GM12874 (cell line): ENCODE measurements around the gene XRCC3.

Source experiments
- TF ChIP-seq, protein P1 (sequence below): IDR thresholded peaks from 2 replicates; pipeline ENCODE4 v1.5.1; 2011; ENCODE audit warnings: low read depth, mild to moderate bottlenecking, control low read depth, low read length, moderate library complexity; ENCODE audit not compliant: insufficient read depth

Gene XRCC3

GRCh38 chr14:103737432-103738045 is 22.3 kb upstream of the XRCC3 start:
- TF ChIP-seq, protein P1, sequence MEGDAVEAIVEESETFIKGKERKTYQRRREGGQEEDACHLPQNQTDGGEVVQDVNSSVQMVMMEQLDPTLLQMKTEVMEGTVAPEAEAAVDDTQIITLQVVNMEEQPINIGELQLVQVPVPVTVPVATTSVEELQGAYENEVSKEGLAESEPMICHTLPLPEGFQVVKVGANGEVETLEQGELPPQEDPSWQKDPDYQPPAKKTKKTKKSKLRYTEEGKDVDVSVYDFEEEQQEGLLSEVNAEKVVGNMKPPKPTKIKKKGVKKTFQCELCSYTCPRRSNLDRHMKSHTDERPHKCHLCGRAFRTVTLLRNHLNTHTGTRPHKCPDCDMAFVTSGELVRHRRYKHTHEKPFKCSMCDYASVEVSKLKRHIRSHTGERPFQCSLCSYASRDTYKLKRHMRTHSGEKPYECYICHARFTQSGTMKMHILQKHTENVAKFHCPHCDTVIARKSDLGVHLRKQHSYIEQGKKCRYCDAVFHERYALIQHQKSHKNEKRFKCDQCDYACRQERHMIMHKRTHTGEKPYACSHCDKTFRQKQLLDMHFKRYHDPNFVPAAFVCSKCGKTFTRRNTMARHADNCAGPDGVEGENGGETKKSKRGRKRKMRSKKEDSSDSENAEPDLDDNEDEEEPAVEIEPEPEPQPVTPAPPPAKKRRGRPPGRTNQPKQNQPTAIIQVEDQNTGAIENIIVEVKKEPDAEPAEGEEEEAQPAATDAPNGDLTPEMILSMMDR = no peak

DNA sequence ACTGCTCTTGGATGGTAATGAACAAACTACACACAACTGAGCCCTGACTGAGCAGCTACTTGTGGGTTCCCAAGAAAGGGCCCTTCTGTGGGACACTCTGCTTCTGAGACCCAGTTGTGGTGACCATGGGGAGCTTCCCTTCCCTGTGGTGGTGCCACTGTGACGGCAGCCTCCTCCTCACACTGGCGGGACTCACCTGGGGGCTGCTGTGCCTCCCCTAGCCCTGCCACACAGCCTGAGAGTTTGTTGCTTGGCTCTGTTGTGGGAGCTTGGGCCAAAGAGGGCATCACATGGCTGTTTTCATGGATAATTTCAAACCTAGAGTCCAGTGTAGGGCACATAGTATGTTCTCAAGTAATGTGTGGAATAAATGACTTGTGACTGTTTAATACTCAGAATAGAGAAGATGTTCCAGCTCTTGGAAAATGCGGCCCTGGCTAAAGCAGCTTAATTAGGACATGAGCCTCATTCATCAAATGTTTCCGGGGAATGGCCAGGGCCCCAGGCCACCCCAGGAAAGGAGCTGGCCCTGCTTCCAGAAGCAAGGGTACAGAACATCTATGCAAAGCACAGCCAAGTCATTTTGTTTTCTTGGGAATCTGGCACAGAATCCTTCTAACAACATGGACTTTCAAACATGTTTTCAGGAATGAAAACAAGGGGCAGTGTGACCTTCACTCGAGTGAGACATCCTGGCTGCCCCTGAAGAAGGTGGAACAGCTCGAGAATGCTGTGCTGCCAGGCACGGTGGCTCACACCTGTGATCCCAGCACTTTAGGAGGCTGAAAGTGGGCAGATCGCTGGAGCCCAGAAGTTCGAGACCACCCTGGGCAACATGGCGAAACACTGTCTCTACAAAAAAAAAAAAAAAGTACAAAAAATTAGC is 21.5 kb upstream of the XRCC3 start:
- TF ChIP-seq, protein P1 = no peak

DNA sequence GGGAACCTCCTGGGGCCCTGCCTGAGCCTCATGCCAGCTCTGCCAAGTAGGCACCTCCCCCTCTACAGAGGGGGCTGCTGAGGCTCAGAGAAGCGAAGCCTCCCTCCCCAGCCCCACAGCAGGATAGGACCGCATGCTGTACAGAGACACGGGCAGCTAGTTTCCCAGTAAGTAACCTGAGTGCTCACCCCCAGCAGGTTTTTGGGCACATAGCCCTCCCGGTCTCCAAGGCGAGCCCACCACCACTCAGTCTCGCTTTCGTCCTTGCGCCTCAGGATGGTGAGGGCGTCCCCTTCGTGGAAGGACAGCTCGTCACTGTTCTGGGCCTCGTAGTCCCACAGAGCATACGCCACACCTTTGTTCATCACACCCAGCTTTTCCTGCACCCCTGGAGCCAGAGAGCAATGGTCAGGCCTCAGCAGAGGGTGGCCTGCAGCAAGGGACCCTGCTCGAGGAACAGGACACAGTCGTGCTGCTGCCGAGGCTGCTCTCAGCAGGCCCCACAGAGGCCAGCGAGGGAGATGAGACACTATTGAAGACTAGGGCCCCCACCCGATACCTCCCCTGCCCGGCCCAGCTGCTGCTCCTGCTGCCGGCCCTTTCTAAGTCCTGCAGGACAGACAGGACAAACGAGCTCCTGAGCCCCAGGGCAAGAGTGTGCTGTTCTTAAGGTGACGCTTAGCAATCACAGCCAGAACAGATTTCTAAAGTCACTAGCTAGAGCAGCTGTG is 20.7 kb upstream of the XRCC3 start:
- TF ChIP-seq, protein P1 = no peak

GRCh38 chr14:103735439-103735814 is 20.2 kb upstream of the XRCC3 start:
- TF ChIP-seq, protein P1 = no peak

DNA sequence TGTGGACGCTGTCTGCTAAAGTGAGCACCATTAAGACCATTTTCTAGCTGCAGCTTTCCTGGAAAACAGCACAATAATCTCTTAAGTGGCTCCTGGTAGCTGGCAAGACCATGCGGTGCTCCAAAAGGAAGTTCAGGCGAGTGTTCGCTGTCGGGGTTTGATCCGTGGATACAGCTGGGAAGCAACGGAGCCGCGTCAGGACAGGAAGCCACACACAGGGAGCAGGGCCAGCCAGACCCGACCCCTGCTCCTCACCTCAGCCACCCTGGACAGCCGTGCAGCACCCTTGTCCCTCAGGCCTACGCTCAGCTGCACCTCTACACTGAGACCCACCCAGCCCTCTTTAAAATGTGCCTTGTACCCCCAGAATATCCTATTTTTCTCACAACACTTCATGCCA is 19.8 kb upstream of the XRCC3 start:
- TF ChIP-seq, protein P1 = no peak

GRCh38 chr14:103734081-103734888 is 19.0 kb upstream of the XRCC3 start:
- TF ChIP-seq, protein P1 = no peak

GRCh38 chr14:103733651-103734050 is 18.4 kb upstream of the XRCC3 start:
- TF ChIP-seq, protein P1 = no peak
